ENCODE data around the gene TBC1D13. TPM values are rescaled to one million over a fixed set of nuclear protein-coding genes. Genes with fewer than 3 reads are reported as not detected.
A peak's percentile ranks its signal among the peaks of the same experiment; 100 is the strongest.

Gene TBC1D13
- total RNA-seq, 6 donors from 2014 or later: 14.7 to 27.0 (median 19.2) TPM

DNA sequence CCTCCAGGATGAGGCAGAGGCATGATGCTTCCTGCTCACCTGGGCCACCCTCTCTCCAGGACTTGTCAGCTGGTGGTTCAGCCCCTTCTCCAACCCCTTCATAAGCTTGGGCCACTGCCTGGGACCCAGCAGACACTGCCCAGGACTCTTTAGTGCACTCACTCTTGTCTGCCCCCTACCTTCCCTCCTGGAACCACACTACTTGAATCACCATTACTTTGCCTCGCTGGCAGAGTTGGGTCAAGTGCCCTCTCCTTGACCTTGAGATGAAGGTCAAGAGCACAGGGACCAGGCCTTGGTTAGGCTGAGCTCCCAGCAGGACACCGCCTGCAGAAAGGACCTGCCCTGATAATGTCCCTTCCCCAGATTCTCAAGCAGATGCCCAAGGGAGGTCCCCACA lies 22.8 kb downstream of the TBC1D13 start:
- Histone ChIP-seq H3K4me3 (no peak overlapping the region), H3K4me1 (no peaks in the 10 kb centered on the region), H3K27ac (no peak overlapping the region), H3K9me3 (no peaks in the 10 kb centered on the region), H3K36me3 (peaks cover 9 to 44% (median 32%) of the 10 kb centered on the region in 4 donors), H3K27me3 (no peaks in the 10 kb centered on the region)
- ATAC-seq (ENCODE audit: low FRiP score in 2 of 2) (no peak), DNase-seq (no peak)
- 13 to 67% methylated on average over 1 to 2 of the region's 2 CpGs for WGBS, 2 donors
- TF ChIP-seq POLR2A (IDR thresholded peaks at IDR 0.05): no peak

DNA sequence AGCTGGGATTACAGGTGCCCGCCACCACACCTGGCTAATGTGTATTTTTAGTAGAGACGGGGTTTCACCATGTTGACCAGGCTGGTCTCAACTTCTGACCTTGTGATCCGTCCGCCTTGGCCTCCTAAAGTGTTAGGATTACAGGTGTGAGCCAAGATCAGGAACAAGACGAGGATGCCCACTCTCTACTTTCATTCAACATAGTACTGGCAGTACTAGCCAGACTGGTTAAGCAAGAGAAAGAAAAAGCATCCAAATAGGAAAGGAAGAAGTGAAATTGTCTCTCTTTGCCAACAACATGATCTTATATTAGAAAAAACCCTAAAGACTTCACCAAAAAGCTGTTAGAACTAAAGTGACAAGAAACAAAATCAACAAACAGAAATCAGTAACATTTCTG lies 23.8 kb downstream of the TBC1D13 start:
- H3K9me3 ChIP-seq: no peaks in the 10 kb centered on the region
- H3K36me3 ChIP-seq: peaks cover 6 to 34% (median 25%) of the 10 kb centered on the region in 4 donors
- ATAC-seq (ENCODE audit: low FRiP score in 2 of 2): no peak
- no peak overlapping the region for H3K27ac ChIP-seq
- TF ChIP-seq, protein P1, sequence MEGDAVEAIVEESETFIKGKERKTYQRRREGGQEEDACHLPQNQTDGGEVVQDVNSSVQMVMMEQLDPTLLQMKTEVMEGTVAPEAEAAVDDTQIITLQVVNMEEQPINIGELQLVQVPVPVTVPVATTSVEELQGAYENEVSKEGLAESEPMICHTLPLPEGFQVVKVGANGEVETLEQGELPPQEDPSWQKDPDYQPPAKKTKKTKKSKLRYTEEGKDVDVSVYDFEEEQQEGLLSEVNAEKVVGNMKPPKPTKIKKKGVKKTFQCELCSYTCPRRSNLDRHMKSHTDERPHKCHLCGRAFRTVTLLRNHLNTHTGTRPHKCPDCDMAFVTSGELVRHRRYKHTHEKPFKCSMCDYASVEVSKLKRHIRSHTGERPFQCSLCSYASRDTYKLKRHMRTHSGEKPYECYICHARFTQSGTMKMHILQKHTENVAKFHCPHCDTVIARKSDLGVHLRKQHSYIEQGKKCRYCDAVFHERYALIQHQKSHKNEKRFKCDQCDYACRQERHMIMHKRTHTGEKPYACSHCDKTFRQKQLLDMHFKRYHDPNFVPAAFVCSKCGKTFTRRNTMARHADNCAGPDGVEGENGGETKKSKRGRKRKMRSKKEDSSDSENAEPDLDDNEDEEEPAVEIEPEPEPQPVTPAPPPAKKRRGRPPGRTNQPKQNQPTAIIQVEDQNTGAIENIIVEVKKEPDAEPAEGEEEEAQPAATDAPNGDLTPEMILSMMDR (IDR thresholded peaks at IDR 0.05): no peak
- TF ChIP-seq EP300 (IDR thresholded peaks at IDR 0.05) (no peak), POLR2A (IDR thresholded peaks at IDR 0.05) (no peak), POLR2AphosphoS5 (IDR thresholded peaks at IDR 0.05) (no peak)
- no peak overlapping the region for H3K4me3 ChIP-seq
- no peak for DNase-seq
- no peaks in the 10 kb centered on the region for H3K4me1 ChIP-seq
- no peaks in the 10 kb centered on the region for H3K27me3 ChIP-seq
- 69 to 77% methylated on average over 5 of the region's 5 CpGs for WGBS, 2 donors

DNA sequence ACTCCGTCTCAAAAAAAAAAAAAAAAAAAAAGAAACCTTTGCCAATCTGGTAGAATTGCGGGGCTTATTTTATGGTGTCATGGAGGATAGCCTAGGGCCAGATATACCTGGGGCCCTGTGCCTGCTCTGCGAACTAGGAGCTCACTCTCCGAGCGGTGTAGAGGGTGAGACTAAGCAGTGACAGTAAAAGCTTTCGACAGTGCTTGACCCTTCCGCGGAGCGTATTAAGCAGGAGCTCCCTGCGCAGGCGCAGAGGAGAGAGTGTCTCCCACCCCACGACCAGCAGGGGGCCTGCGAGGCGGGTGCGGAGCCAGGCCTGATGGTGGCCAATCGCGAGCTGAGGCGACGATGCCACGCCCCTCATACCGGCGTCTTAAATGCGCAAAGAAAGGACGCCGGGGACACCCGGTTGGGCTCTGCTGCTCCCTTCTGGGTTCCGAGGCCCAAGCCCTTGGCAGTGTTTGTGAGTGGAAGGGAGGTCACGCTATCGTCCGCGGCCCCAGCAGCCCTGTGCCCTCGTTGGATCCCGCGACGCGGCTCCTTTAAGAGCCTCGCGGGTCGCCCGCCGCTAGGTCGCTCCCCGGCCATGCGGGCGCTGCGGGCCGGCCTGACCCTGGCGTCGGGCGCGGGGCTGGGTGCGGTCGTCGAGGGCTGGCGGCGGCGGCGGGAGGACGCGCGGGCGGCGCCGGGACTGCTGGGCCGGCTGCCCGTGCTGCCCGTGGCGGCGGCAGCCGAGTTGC lies 31.2 kb downstream of the TBC1D13 start, which contains the start of gene ENDOG:
Gene ENDOG, plus strand, starts transcription at position 402 of the 740 bp plus-strand sequence. Its CDS starts 185 bp downstream, at position 587.
- 0% methylated on average over 10 to 21 of the region's 70 CpGs for WGBS, 2 donors
- no peaks in the 10 kb centered on the region for H3K9me3 ChIP-seq
- peak within 1 kb of the TSS; percentile 57 to 90 (median 70) for H3K4me3 ChIP-seq
- peak; percentile 98 to 99 for ATAC-seq (ENCODE audit: low FRiP score in 2 of 2)
- TF ChIP-seq POLR2AphosphoS5 (IDR thresholded peaks at IDR 0.05) (peak in 1 of 2 donors; percentile 87), POLR2A (IDR thresholded peaks at IDR 0.05) (peak in 3 of 4 donors; percentile 58 to 91 (median 88)), EP300 (IDR thresholded peaks at IDR 0.05) (no peak)
- TF ChIP-seq, protein P1 (IDR thresholded peaks at IDR 0.05): peak; percentile 93 to 99 (median 99)
- peak; percentile 98 to 99 for DNase-seq
- peaks cover 12 to 20% (median 13%) of the 10 kb centered on the region in 4 donors for H3K4me1 ChIP-seq
- peak within 1 kb of the TSS; percentile 77 to 87 (median 82) for H3K27ac ChIP-seq
- H3K27me3 ChIP-seq: no peaks in the 10 kb centered on the region
- peaks cover 6 to 24% (median 19%) of the 10 kb centered on the region in 4 donors for H3K36me3 ChIP-seq

DNA sequence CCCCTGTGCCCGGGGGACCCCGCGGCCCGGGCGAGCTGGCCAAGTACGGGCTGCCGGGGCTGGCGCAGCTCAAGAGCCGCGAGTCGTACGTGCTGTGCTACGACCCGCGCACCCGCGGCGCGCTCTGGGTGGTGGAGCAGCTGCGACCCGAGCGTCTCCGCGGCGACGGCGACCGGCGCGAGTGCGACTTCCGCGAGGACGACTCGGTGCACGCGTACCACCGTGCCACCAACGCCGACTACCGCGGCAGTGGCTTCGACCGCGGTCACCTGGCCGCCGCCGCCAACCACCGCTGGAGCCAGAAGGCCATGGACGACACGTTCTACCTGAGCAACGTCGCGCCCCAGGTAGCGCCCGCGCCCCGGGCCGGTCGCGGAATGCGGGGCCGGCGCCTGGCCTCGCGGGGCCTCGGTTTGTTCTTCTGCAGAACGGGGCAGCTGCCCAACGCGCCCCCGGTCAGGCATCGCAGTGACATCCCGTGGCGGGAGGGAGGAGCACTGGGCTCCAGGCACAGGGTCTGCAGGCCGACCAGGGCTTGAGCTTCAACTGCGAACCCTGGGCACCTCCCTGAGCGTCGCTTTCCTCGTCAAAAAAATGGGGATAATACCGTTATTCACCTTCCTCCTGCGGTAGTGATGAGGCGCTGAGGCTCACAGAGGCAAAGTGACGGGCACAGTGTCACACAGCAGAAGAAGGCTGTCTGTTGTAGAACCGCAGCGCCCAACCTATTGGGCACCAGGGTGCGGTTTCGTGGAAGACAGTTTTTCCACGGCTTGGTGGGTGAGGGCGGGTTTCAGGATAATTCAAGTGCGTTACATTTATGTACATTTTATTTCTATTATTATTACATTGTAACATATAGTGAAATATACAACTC lies 32.0 kb downstream of the TBC1D13 start:
- Histone ChIP-seq H3K4me1 (peaks cover 12 to 20% (median 13%) of the 10 kb centered on the region in 4 donors), H3K27ac (peak overlapping the region; percentile 77 to 87 (median 82)), H3K4me3 (peak overlapping the region; percentile 57 to 90 (median 70)), H3K36me3 (peaks cover 6 to 31% (median 26%) of the 10 kb centered on the region in 4 donors), H3K9me3 (no peaks in the 10 kb centered on the region), H3K27me3 (no peaks in the 10 kb centered on the region)
- ATAC-seq (ENCODE audit: low FRiP score in 2 of 2) (peak in 1 of 2 donors; percentile 16), DNase-seq (peak; percentile 37 to 93)
- no peak for TF ChIP-seq EP300 (IDR thresholded peaks at IDR 0.05)
- WGBS, 2 donors: 46 to 71% methylated on average over 11 to 23 of the region's 90 CpGs

DNA sequence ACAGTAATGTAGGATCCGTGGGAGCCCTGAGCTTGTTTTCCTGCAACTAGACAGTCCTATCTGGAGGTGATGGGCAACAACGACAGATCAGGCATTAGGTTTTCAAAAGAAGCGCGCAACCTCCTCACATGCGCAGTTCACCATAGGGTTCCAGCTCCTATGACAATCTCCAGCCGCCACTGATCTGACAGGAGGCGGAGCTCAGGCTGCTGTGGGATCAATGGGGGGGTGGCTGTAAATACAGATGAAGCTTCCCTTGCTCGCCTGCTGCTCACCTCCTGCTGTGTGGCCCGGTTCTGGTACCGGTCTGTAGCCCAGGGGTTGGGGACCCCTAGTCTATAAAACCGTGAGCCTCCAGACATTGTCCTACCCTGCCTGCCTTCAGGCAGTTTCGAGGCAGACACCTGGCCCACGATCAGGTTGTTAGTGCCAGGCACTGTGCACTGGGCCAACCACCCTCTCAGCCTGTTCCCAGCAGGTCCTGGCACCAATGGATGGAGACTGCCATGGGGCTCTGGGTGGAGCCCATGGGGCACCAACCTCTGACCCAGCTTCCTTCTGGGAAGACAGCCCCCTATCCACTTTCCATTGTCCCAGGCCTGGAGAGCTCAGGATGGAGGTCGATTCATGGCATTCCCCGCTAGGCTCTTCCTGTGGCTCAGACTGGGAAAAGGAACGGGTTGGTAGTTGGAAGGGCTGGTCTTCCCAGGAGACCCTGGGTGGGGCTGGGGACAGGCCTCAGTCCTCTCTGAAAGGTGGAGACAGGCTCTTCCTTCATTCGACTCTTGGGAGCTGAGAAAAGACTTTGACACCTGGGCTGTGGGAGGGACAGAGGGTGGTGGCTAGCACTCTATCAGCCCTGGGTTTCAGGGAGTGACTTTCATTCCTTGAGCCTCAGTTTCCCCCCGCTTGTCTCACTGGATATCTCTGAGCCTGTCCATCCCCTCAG lies 32.9 kb downstream of the TBC1D13 start:
- Histone ChIP-seq H3K27me3 (no peaks in the 10 kb centered on the region), H3K9me3 (no peaks in the 10 kb centered on the region), H3K4me3 (peak overlapping the region in 2 of 4 donors; percentile 69 to 70), H3K36me3 (peaks cover 6 to 40% (median 35%) of the 10 kb centered on the region in 4 donors), H3K27ac (no peak overlapping the region), H3K4me1 (peaks cover 12 to 20% (median 13%) of the 10 kb centered on the region in 4 donors)
- TF ChIP-seq POLR2A (IDR thresholded peaks at IDR 0.05): no peak
- no peak for TF ChIP-seq POLR2AphosphoS5 (IDR thresholded peaks at IDR 0.05)
- TF ChIP-seq, protein P1 (IDR thresholded peaks at IDR 0.05): no peak
- no peak for TF ChIP-seq EP300 (IDR thresholded peaks at IDR 0.05)
- WGBS, 2 donors: 84 to 89% methylated on average over 14 to 18 of the region's 18 CpGs
- ATAC-seq (ENCODE audit: low FRiP score in 2 of 2) (no peak), DNase-seq (no peak)

All from upper lobe of left lung (tissue), 6 donors.